ENCODE measurements around the gene EHF. TPM values are rescaled to one million over a fixed set of nuclear protein-coding genes. Genes with fewer than 3 reads are reported as not detected.

Gene EHF
- polyA plus RNA-seq, 1 donor, result 24.6 TPM

- DNase-seq, result no peak
Observed at GRCh38 chr11:34644669-34645406, 23.9 kb downstream of the EHF start.

- no peak for DNase-seq
Observed at GRCh38 chr11:34646431-34646830, 25.5 kb downstream of the EHF start.

GRCh38 chr11:34647131-34647530 lies 26.2 kb downstream of the EHF start:
- no peak for DNase-seq

GRCh38 chr11:34647532-34647931 lies 26.6 kb downstream of the EHF start:
- no peak for DNase-seq

GRCh38 chr11:34648036-34648435 lies 27.1 kb downstream of the EHF start:
- no peak for DNase-seq

GRCh38 chr11:34649597-34649996 lies 28.7 kb downstream of the EHF start:
- DNase-seq, result no peak

- DNase-seq, result no peak
Observed at GRCh38 chr11:34650528-34650927, 29.6 kb downstream of the EHF start.

- no peak for DNase-seq
Observed at GRCh38 chr11:34651551-34651950, 30.7 kb downstream of the EHF start.

GRCh38 chr11:34652191-34652973 lies 31.5 kb downstream of the EHF start:
- DNase-seq, result no peak

GRCh38 chr11:34653031-34653430 lies 32.1 kb downstream of the EHF start:
- DNase-seq, result no peak

GRCh38 chr11:34653851-34654482 lies 33.1 kb downstream of the EHF start:
- DNase-seq, result no peak

GRCh38 chr11:34654483-34655334 lies 33.8 kb downstream of the EHF start:
- DNase-seq, result peak; percentile 17

GRCh38 chr11:34655335-34656008 lies 34.6 kb downstream of the EHF start:
- no peak for DNase-seq

GRCh38 chr11:34656062-34656720 lies 35.3 kb downstream of the EHF start:
- DNase-seq, result no peak

- no peak for DNase-seq
Observed at GRCh38 chr11:34658071-34659015, 37.5 kb downstream of the EHF start.

- no peak for DNase-seq
Observed at GRCh38 chr11:34659096-34659733, 38.3 kb downstream of the EHF start.

- no peak for DNase-seq
Observed at GRCh38 chr11:34665077-34665835, 44.4 kb downstream of the EHF start.

GRCh38 chr11:34667810-34668582 lies 47.1 kb downstream of the EHF start:
- DNase-seq, result no peak

All from left kidney (tissue), 2 donors.